Measurements from ENCODE around the gene ATP23. TPM values are rescaled to one million over a fixed set of nuclear protein-coding genes. Genes with fewer than 3 reads are reported as not detected.
A peak's percentile ranks its signal among the peaks of the same experiment; 100 is the strongest.

Gene ATP23
- total RNA-seq, 1 experiment from 2014 or later: 410 TPM

DNA sequence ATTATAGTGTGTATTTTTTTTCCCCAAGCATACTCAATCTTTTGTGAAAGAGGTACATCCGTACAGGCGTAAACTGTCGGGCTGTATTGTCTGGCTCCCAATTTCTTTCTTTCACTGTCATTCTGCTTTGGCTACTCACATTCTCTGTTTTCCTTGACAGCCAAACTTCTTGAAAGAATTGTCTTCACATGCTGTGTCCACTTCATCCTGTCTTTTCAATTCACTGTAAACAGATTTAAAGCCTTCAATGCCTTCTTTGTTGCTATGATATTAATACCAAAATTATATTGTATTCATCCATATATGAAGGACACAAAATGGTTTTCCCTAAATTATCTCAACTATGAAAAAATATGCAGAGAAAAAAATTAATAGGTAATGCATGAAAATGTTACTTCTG is 6.0 kb upstream of the ATP23 start:
- Histone ChIP-seq H3K9me3 (replicated peaks) (no peaks in the 10 kb centered on the region), H3K36me3 (peaks cover 14% of the 10 kb centered on the region), H3K27ac (peak overlapping the region; percentile 94), H3K4me3 (peak overlapping the region; percentile 48), H3K27me3 (replicated peaks) (no peaks in the 10 kb centered on the region), H3K4me1 (replicated peaks) (peaks cover 21% of the 10 kb centered on the region)
- peak in 1 of 2 experiments; percentile 68 for DNase-seq (ENCODE audit: low read depth in 1 of 2, low spot score in 2 of 2)

DNA sequence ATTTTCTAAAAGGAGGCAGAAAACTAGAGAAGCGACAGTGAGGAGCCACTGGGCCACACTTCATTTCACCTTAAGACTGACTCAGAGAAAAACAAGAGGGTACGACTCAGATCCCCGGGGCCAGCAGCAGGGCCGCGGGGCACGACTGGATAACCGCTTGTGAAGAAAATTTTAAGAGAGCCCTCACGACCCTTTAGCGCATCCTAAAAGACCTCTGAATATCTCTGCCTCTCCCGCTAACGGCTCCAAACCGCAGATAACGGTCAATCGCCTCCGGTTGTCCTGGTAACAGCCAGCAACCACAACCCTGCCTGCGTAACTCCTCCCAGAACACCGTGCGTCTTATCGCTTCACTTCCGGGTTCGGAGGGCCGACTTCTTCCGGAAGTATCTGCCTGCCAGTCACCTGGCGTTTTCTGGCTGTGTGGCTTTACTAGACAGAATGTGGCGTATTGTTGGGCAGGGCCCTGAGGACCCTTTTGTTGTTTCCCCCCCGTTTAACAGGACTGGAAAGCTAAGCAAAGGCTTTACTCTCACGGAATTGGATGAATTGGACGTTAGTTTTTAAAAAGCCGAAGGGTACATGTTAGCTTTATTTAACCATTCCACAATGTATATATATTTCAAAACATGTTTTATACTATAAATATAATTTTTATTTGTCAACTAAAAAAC is 5.4 kb upstream of the ATP23 start:
- H3K4me3 ChIP-seq: peak overlapping the region; percentile 48
- H3K9me3 ChIP-seq (replicated peaks): no peaks in the 10 kb centered on the region
- H3K36me3 ChIP-seq: peaks cover 14% of the 10 kb centered on the region
- H3K4me1 ChIP-seq (replicated peaks): peaks cover 27% of the 10 kb centered on the region
- no peaks in the 10 kb centered on the region for H3K27me3 ChIP-seq (replicated peaks)
- peak; percentile 100 for DNase-seq (ENCODE audit: low read depth in 1 of 2, low spot score in 2 of 2)
- H3K27ac ChIP-seq: peak overlapping the region; percentile 94

DNA sequence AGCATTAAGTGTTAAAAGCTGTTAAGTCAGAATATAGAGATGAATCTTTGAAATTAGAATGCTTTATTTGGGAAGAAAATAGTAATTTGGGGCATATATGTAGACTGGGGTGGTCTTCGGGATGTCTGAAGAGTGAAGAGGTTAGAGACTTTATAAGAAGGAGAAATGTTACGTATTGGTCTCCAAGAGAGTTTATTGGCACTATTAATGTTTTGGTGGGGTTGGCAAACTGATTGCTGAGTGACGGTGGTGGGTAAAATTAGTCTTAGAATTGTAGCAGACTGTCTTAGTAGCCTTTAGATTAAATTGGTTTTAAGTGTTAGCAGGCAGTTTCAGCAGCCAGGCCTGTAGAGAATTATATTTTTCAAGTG is 4.9 kb upstream of the ATP23 start:
- peak overlapping the region; percentile 94 for H3K27ac ChIP-seq
- peaks cover 30% of the 10 kb centered on the region for H3K4me1 ChIP-seq (replicated peaks)
- H3K4me3 ChIP-seq: peak overlapping the region; percentile 48
- no peaks in the 10 kb centered on the region for H3K9me3 ChIP-seq (replicated peaks)
- DNase-seq (ENCODE audit: low read depth in 1 of 2, low spot score in 2 of 2): peak in 1 of 2 experiments; percentile 63
- no peaks in the 10 kb centered on the region for H3K27me3 ChIP-seq (replicated peaks)
- peaks cover 15% of the 10 kb centered on the region for H3K36me3 ChIP-seq

DNA sequence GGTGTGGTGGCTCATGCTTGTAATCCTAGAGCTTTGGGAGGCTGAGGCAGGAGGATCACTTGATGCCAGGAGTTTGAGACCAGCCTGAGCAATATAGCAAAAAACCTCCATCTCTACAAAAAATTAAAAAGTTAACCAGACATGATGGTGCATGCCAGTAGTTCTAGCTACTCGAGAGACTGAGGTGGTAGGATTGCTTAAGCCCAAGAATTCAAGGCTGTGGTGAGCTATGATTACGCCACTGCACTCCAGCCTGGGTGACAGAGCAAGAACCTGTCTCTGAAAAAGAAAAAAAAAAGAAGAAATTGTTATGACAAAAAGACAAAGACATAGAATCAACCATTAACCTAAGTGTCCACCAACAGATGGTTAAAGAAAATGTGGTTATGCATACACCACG is 2.1 kb upstream of the ATP23 start:
- Histone ChIP-seq H3K4me3 (no peak overlapping the region), H3K27me3 (replicated peaks) (no peaks in the 10 kb centered on the region), H3K36me3 (peaks cover 15% of the 10 kb centered on the region), H3K9me3 (replicated peaks) (no peaks in the 10 kb centered on the region), H3K4me1 (replicated peaks) (peaks cover 40% of the 10 kb centered on the region), H3K27ac (no peak overlapping the region)
- peak in 1 of 2 experiments; percentile 73 for DNase-seq (ENCODE audit: low read depth in 1 of 2, low spot score in 2 of 2)

DNA sequence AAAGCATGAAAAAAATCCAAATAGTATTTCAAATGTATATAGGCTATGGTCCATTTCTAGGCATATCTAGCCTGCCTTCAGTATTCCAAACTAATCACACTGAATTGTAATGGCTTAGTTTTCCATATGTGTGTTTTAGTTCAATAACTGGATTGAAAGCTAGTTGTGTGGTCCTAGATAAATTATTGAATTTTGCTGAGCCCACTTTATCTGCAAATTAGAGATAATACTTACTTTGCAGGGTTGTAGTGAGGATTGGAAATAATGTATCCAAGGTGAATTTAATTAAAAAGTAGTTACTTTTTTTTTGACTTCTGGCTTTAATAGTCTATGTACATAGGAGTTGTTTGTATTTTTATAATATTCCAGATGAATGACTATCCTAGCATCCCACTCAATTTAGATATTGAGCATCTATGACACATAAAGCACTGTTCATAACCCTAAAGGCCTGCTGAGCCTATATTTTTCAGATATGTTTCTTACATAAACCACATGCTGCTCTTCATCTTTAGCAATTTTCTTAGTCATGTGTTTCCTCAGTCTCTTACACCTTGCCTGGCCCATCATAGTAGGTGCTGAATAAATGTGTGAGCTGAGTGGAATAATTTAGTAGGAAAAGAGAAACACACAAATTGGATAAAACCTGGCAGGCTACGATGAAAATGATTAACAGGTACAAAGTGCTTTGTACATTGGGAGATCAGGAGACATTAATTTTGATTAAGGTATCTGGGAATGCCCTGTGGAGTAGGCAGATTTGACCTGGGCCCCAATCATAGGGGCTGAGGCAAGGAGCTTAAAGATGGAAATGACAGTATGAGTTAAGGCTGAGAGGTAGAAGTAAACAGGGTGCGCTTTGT is 1.1 kb upstream of the ATP23 start:
- peaks cover 30% of the 10 kb centered on the region for H3K4me1 ChIP-seq (replicated peaks)
- peak overlapping the region; percentile 44 for H3K27ac ChIP-seq
- H3K27me3 ChIP-seq (replicated peaks): no peaks in the 10 kb centered on the region
- peaks cover 5% of the 10 kb centered on the region for H3K36me3 ChIP-seq
- H3K9me3 ChIP-seq (replicated peaks): no peaks in the 10 kb centered on the region
- H3K4me3 ChIP-seq: peak overlapping the region; percentile 65
- DNase-seq (ENCODE audit: low read depth in 1 of 2, low spot score in 2 of 2): no peak

DNA sequence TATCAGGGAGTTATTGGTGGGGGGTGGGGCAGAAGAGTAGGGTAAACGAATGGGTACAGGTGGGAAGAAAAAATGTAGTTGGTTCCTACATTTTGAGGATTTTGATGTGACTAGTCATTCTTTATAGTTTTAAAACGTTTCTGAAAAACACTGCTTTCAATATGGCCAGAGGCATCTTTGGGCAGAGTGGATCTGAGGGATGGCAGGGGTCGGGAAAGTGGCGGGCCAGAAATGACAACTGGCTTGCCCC is 527 bp upstream of the ATP23 start:
- Histone ChIP-seq H3K9me3 (replicated peaks) (no peaks in the 10 kb centered on the region), H3K4me3 (peak overlapping the region; percentile 65), H3K36me3 (peaks cover 4% of the 10 kb centered on the region), H3K27me3 (replicated peaks) (no peaks in the 10 kb centered on the region), H3K27ac (peak overlapping the region; percentile 44), H3K4me1 (replicated peaks) (peaks cover 27% of the 10 kb centered on the region)
- DNase-seq (ENCODE audit: low read depth in 1 of 2, low spot score in 2 of 2): no peak

DNA sequence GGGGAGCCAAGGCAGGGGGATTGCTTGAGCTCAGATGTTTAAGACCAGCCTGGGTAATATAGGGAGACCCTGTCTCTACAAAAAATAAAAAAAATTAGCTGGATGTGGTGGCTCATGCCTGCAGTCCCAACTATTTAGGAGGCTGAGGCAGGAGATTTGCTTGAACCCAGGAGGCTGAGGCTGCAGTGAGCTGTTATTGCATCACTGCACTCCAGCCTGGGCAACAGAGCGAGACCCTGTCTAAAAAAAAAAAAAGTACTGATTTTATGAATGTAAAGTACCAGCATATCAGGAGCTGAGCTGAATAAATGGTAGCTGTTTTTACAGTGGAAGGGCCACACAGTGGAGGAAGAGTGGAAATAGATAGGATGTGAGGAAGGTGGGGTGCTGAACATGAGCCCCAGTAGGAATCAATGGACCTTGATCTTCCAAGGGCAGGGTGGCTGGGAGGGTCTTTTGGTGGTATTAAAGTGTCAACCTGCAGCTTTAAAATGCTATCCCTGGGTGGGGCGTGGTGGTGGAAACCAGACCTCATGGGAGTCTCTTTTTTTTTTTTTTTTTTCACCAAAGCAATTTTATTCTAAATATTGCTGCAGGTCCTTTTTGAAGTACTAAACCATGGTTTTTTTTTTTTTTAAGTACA is 2.2 kb downstream of the ATP23 start:
- Histone ChIP-seq H3K9me3 (replicated peaks) (no peaks in the 10 kb centered on the region), H3K27me3 (replicated peaks) (no peaks in the 10 kb centered on the region), H3K4me1 (replicated peaks) (peaks cover 20% of the 10 kb centered on the region), H3K4me3 (no peak overlapping the region), H3K27ac (no peak overlapping the region), H3K36me3 (peaks cover 16% of the 10 kb centered on the region)
- DNase-seq (ENCODE audit: low read depth in 1 of 2, low spot score in 2 of 2): peak in 1 of 2 experiments; percentile 91

DNA sequence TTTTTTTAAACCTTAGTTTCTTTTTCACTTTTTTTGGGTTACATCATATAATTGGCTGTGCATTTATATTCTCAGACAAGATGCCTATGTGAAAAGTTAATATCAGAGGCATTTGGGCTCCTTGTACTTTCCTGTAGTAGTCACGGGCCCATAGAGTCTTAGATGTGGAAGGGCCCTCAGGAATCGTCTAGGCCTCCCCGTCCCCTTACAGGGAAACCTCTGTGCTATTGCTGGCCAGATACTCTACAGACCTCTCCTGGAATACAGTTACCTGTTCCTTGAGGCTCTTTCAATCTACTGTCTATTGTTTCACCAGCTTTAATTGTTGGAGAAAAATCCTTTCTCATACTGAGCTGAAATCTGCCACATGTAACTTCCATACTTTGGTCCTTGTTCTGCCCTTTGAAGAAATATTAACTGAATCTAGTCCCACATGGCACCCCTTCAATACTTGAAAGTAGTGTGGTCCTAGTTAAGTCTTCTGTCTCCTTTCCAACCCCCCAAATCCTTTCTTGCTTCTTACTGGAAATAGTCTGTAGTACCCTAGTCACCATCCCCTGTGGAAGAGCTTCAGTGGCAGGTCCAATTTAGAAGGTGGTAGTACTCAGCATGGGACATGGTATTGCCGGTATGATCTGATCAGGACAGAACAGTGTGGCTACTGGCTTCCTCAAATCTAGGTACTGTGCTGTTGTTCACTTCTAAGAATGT is 3.1 kb downstream of the ATP23 start:
- Histone ChIP-seq H3K4me3 (no peak overlapping the region), H3K27ac (no peak overlapping the region), H3K4me1 (replicated peaks) (peaks cover 20% of the 10 kb centered on the region), H3K9me3 (replicated peaks) (no peaks in the 10 kb centered on the region), H3K27me3 (replicated peaks) (no peaks in the 10 kb centered on the region), H3K36me3 (peaks cover 20% of the 10 kb centered on the region)
- DNase-seq (ENCODE audit: low read depth in 1 of 2, low spot score in 2 of 2): peak in 1 of 2 experiments; percentile 79

DNA sequence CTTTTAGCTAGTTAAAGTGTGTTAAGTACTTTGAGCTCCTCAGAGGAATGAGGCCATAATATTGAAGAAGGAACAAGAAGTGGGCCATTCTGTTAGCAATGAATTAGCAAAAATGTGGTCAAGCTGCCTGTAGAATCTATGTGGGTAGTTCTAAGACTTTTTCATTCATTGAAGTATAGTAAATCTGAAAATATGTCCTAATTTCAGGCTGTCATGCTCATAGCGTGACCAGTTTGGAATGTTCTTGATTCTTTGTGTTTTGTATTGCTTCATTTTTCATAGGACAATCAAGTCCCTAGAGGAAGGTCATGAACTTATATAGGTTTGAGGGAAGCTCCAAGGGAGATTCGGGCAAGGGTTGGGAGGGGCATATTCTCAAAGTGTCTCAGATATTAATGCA is 11.4 kb downstream of the ATP23 start:
- no peaks in the 10 kb centered on the region for H3K27me3 ChIP-seq (replicated peaks)
- DNase-seq (ENCODE audit: low read depth in 1 of 2, low spot score in 2 of 2): peak in 1 of 2 experiments; percentile 64
- H3K27ac ChIP-seq: no peak overlapping the region
- H3K36me3 ChIP-seq: peaks cover 54% of the 10 kb centered on the region
- H3K4me3 ChIP-seq: no peak overlapping the region
- H3K9me3 ChIP-seq (replicated peaks): no peaks in the 10 kb centered on the region
- no peaks in the 10 kb centered on the region for H3K4me1 ChIP-seq (replicated peaks)

DNA sequence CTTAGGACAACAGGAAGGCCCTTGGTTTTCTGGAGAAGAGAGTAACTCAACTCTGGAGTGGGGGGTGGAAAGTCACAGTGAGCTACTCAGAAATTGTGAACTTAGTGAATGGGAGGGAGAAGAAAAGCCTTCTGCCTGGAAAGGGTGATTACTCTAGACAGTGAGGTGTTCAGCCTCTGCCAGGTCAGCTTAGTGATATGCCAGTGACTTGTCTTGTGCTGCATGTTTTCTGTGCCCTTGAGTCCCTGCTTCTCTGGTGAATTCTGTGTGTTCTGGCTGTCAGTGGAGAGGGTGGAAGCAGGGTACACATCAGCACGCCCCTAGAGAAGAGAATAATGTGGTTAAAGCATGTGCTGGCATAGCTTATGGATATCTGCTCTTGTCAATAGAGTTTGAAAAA is 13.4 kb downstream of the ATP23 start:
- Histone ChIP-seq H3K27ac (no peak overlapping the region), H3K27me3 (replicated peaks) (no peaks in the 10 kb centered on the region), H3K36me3 (peaks cover 53% of the 10 kb centered on the region), H3K4me3 (no peak overlapping the region), H3K4me1 (replicated peaks) (no peaks in the 10 kb centered on the region), H3K9me3 (replicated peaks) (peaks cover 6% of the 10 kb centered on the region; the same call in 1 of the 2 replicates)
- peak in 1 of 2 experiments; percentile 79 for DNase-seq (ENCODE audit: low read depth in 1 of 2, low spot score in 2 of 2)

DNA sequence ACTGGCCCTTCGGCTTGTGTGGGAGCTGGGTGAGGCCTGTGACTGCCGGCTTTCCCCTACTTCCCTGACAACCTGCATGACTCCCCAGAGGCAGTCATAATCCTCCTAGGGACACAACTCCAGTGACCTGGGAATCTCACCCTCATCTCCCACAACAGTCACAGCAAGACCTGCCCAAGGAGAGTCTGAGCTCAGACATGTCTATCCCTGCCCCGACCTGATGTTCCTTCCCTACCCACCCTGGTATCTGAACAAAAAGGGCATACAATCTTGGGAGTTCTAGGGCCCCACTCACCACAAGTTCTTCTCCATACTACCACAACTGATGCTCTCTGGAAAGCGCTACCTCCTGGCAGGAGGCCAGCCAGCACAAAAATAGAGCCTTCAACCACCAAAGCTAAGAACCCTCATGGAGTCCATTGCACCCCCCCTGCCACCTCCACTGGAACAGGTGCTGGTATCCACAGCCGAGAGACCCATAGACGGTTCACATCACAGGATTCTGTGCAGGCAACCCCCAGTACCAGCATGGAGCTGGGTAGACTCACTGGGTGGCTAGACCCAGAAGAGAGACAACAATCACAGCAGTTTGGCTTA is 16.8 kb downstream of the ATP23 start:
- no peaks in the 10 kb centered on the region for H3K4me1 ChIP-seq (replicated peaks)
- no peak overlapping the region for H3K4me3 ChIP-seq
- no peak overlapping the region for H3K27ac ChIP-seq
- peaks cover 34% of the 10 kb centered on the region for H3K36me3 ChIP-seq
- no peaks in the 10 kb centered on the region for H3K27me3 ChIP-seq (replicated peaks)
- DNase-seq (ENCODE audit: low read depth in 1 of 2, low spot score in 2 of 2): peak in 1 of 2 experiments; percentile 92
- H3K9me3 ChIP-seq (replicated peaks): peaks cover 11% of the 10 kb centered on the region

DNA sequence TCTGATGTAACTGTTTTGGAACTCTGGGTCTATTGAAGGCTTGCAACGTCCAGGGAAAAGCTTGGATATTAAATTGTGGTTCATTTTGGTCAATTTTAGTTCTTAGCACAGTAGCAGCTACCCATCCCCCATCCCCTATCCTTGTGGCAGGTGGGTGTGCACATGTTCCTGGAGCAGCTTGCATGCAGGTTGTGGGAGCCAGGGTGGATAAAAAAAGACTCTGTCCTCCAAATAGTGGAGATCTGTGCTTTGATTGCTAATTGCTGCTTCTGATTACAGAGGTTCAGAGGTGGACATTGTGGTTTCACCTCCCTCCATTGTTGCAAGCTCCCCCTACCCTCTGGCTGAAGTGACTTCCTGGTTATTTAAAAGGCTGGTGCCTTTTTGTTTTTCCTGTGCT is 23.1 kb downstream of the ATP23 start:
- no peak overlapping the region for H3K4me3 ChIP-seq
- H3K27ac ChIP-seq: no peak overlapping the region
- DNase-seq (ENCODE audit: low read depth in 1 of 2, low spot score in 2 of 2): peak in 1 of 2 experiments; percentile 87
- H3K36me3 ChIP-seq: no peaks in the 10 kb centered on the region
- peaks cover 5% of the 10 kb centered on the region; the same call in 1 of the 2 replicates for H3K4me1 ChIP-seq (replicated peaks)
- H3K27me3 ChIP-seq (replicated peaks): peaks cover 17% of the 10 kb centered on the region
- H3K9me3 ChIP-seq (replicated peaks): peaks cover 19% of the 10 kb centered on the region

DNA sequence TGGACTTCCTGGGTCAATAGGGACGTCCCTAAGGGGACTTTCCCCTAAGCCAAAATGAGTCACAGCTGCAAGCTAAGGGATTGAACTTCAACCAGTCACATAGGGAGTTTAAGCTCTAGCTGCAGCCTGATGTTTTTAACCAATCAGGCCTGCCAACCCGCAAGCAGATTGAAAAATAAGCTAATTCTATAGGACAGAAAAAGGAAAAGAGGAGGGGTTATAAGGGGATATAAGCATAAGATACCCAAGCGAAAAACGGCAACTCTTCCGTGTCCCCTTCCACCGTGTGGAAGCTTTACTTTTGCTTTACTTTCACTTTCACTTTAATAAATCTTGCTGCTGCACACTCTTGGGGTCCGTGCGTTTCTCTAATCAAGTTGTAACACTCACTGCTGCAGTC is 24.4 kb downstream of the ATP23 start:
- Histone ChIP-seq H3K27me3 (replicated peaks) (peaks cover 19% of the 10 kb centered on the region), H3K36me3 (no peaks in the 10 kb centered on the region), H3K4me3 (peak overlapping the region; percentile 22), H3K27ac (no peak overlapping the region), H3K9me3 (replicated peaks) (peaks cover 21% of the 10 kb centered on the region), H3K4me1 (replicated peaks) (peaks cover 5% of the 10 kb centered on the region; the same call in 1 of the 2 replicates)
- peak; percentile 95 to 98 for DNase-seq (ENCODE audit: low read depth in 1 of 2, low spot score in 2 of 2)
